K562 (cell line): ENCODE results near the gene XIRP2. TPM values are rescaled to one million over a fixed set of nuclear protein-coding genes. Genes with fewer than 3 reads are reported as not detected.

Experiments
- ATAC-seq: fragments of 200-7000 bp; cut with Tn5 transposase; 3 replicates; pipeline ENCODE4 v1.9.1; 2020; ENCODE audit warnings: moderate library complexity
- BruUV-seq: library from RNA; stranded (reverse); fragments of 400-500 nt; replicated peaks from 2 replicates; lab custom pipeline; 2021; lab: Mats Ljungman, UMichigan
- CTCF ChIA-PET: fragments of 300-600 bp; formaldehyde crosslinking; extraction: SDS; loops from one replicate; lab custom pipeline; 2021; ENCODE audit warnings: low intra/inter-chr PET ratio; lab: Yijun Ruan, JAX
- POLR2A ChIA-PET: fragments of 300-600, 350-650 bp; sonication (Branson Sonifier 250); formaldehyde crosslinking; extraction: SDS; loops from one replicate; lab custom pipeline; 2021; ENCODE audit warnings: antibody characterized with exemption, inconsistent platforms; lab: Yijun Ruan, JAX
- DNase-seq, 4 experiments: peaks; one replicate each; pipeline versions ENCODE4 v3.0.0 to v3.0.0-alpha.2; 2011 to 2018; ENCODE audit warnings: low spot score in 3 of 4, mixed read lengths in 3 of 4; ENCODE audit errors: extremely low read depth in 1 of 4
- FAIRE-seq: peaks from 2 replicates; lab custom pipeline; 2011; peaks lifted over from hg19 to GRCh38; lab: Jason Lieb, UNC
- H2AFZ ChIP-seq: 2 replicates; pipeline ENCODE4 v1.6.0; 2011; ENCODE audit warnings: low read depth, low read length, control low read depth, inconsistent platforms
- H3K27ac ChIP-seq: fragments of 200-600 bp; 3 replicates; pipeline ENCODE4 v1.8.0; 2011; ENCODE audit warnings: low read depth, mild to moderate bottlenecking, control low read depth, inconsistent platforms, low read length, moderate library complexity, mixed read lengths; ENCODE audit errors: extremely low read depth
- H3K27me3 ChIP-seq, 2 experiments: fragments of 300-600 bp in 1 of 2; 2 replicates in 1 of 2; 3 replicates in 1 of 2; pipeline versions ENCODE4 v1.6.0 to v1.8.0; 2011; ENCODE audit warnings: inconsistent platforms in 2 of 2, low read length in 2 of 2, mild to moderate bottlenecking in 1 of 2, mixed read lengths in 1 of 2, moderate library complexity in 1 of 2; ENCODE audit not compliant: control insufficient read depth in 2 of 2, insufficient read depth in 2 of 2
- H3K36me3 ChIP-seq: fragments of 300-600 bp; 3 replicates; pipeline ENCODE4 v1.8.0; 2011; ENCODE audit warnings: mild to moderate bottlenecking, low read length, inconsistent platforms; ENCODE audit not compliant: control insufficient read depth, insufficient read depth
- H3K4me1 ChIP-seq, 2 experiments: fragments of 200-600 bp in 1 of 2; replicated peaks in 1 of 2; 2 replicates in 1 of 2; 3 replicates in 1 of 2; pipeline versions ENCODE4 v1.5.1 to v1.8.0; 2011; ENCODE audit warnings: inconsistent platforms in 2 of 2, low read length in 2 of 2, mild to moderate bottlenecking in 1 of 2, mixed read lengths in 1 of 2, moderate library complexity in 1 of 2; ENCODE audit not compliant: control insufficient read depth in 2 of 2, insufficient read depth in 2 of 2
- H3K4me2 ChIP-seq: 2 replicates; pipeline ENCODE4 v1.6.1; 2011; ENCODE audit warnings: low read length, control low read depth, inconsistent platforms, mixed read lengths; ENCODE audit not compliant: insufficient read depth
- H3K4me3 ChIP-seq: fragments of 200-600 bp; sonication (generic), shearing (Covaris generic); 2 replicates; pipeline ENCODE4 v1.5.1; 2016; ENCODE audit warnings: control low read depth, inconsistent platforms
- H3K79me2 ChIP-seq: fragments of 200-600 bp; 3 replicates; pipeline ENCODE4 v1.8.0; 2011; ENCODE audit warnings: low read length, inconsistent platforms; ENCODE audit not compliant: control insufficient read depth, insufficient read depth
- H3K9ac ChIP-seq, 2 experiments: 2 replicates each; pipeline versions ENCODE4 v1.6.0 to v1.6.1; 2011; ENCODE audit warnings: low read depth in 2 of 2, low read length in 2 of 2, control low read depth in 1 of 2, inconsistent platforms in 1 of 2, mild to moderate bottlenecking in 1 of 2, mixed read lengths in 1 of 2; ENCODE audit not compliant: insufficient read depth in 1 of 2
- H3K9me1 ChIP-seq: one replicate; pipeline ENCODE4 v1.6.0; 2011; ENCODE audit warnings: inconsistent platforms, mild to moderate bottlenecking, low read length, moderate library complexity; ENCODE audit not compliant: control insufficient read depth, insufficient read depth
- H3K9me3 ChIP-seq: replicated peaks from 2 replicates; pipeline ENCODE4 v1.5.1; 2011; ENCODE audit warnings: low read depth, low read length, inconsistent platforms; ENCODE audit not compliant: control insufficient read depth, insufficient read depth
- H4K20me1 ChIP-seq: replicated peaks from 2 replicates; pipeline ENCODE4 v1.6.1; 2011; ENCODE audit warnings: low read length, inconsistent platforms, mixed read lengths; ENCODE audit not compliant: control insufficient read depth, insufficient read depth
- ZNF232 ChIP-seq: sonication (generic); formaldehyde crosslinking; IDR thresholded peaks from 2 replicates; pipeline ENCODE4 v1.8.0; 2022; ENCODE audit warnings: mild to moderate bottlenecking, missing genetic modification reagents
- ZNF239 ChIP-seq: fragments of 250-450 bp; sonication (Bioruptor Pico); IDR thresholded peaks from 2 replicates; pipeline ENCODE4 v1.4.0; 2020; ENCODE audit warnings: mild to moderate bottlenecking
- ZNF717 ChIP-seq: fragments of 250-450 bp; sonication (Bioruptor Pico); IDR thresholded peaks from 2 replicates; pipeline ENCODE4 v1.5.0; 2021
- in situ Hi-C: fragments of 300-500 bp; cut with MboI; formaldehyde crosslinking; loops from 4 replicates; pipeline ENCODE4 v1.15.0; 2018; ENCODE audit warnings: inconsistent platforms, mixed read lengths
- intact Hi-C: fragments of 100-400 bp; cut with micrococcal nuclease; formaldehyde crosslinking; loops from 2 replicates; pipeline ENCODE4 v1.14.2; 2022
- polyA plus RNA-seq, 8 experiments: library from polyadenylated mRNA; depleted of rRNA in 4 of 8; stranded (reverse) in 5 of 8; unstranded in 3 of 8; fragments of >200 nt; fragmentation: Nextera tagmentation in 2 of 8; fragmentation: Illumina TruSeq in 1 of 8; extraction: Ambion mirVana in 2 of 8; extraction: Trizol in 1 of 8; gene quantifications; 2 replicates each; pipeline versions ENCODE4 v1.2.1 to v1.2.3, GENCODE V29; 2011 to 2014; ENCODE audit warnings: inconsistent platforms in 1 of 8, missing spikeins in 1 of 8
- total RNA-seq, 7 experiments: library from RNA; depleted of rRNA in 6 of 7; stranded (reverse); fragments of >200 nt in 6 of 7; fragmentation: Illumina TruSeq in 2 of 7; extraction: Trizol in 2 of 7; gene quantifications; 2 replicates each; pipeline versions ENCODE4 v1.2.1 to v1.2.3, GENCODE V29; 2011 to 2021; ENCODE audit warnings: low replicate concordance in 1 of 7
- TF ChIP-seq, protein P1 (sequence below): sonication (generic); formaldehyde crosslinking; IDR thresholded peaks from 2 replicates; pipeline ENCODE4 v1.8.0; 2022; ENCODE audit warnings: missing genetic modification reagents, mild to moderate bottlenecking, borderline replicate concordance
- TF ChIP-seq, protein P2 (sequence below), 2 experiments: fragments of 450-650 bp; formaldehyde crosslinking in 1 of 2; IDR thresholded peaks; 2 replicates each; pipeline versions ENCODE4 v1.4.0 to v1.6.1; 2014 to 2020; ENCODE audit warnings: mild to moderate bottlenecking in 2 of 2, borderline replicate concordance in 1 of 2, low read depth in 1 of 2
- TF ChIP-seq, protein P3 (sequence below): fragments of 250-450 bp; sonication (Bioruptor Pico); IDR thresholded peaks from 2 replicates; pipeline ENCODE4 v1.4.0; 2020; ENCODE audit warnings: mild to moderate bottlenecking
- TF ChIP-seq, protein P4 (sequence below): IDR thresholded peaks from 3 replicates; pipeline ENCODE4 v1.6.1; 2011; ENCODE audit warnings: borderline replicate concordance, mild to moderate bottlenecking, moderate library complexity; ENCODE audit not compliant: insufficient read length; ENCODE audit errors: extremely low read depth

XIRP2 gene
- total and polyA plus RNA-seq, 9 of the 15 experiments (the other 6 are each of a cell fraction or from before 2014, with no cell fraction given): 0.04 to 0.10 (median 0.04) TPM; not detected in 2

DNA sequence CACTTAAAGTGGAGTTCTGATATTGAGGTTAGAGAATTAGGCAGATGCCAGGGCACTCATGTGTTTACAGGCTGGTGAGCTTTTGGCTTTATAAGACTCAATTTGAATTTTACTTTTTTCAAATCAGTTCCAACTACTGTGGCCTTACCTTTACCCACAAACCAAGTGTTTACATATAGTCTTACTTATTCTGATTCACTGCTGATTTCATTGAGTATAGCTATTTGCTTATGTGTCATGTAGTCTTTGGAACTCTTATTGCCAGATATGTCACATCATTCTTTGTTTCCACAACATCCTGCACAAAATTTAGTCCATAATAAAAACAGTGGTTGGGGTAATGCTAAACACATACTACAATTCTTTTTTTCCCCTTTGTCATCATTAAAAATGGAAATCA lies 96.5 kb downstream of the XIRP2 start:
- H3K4me1 ChIP-seq: no peaks in the 10 kb centered on the region
- H3K9me1 ChIP-seq: no peaks in the 10 kb centered on the region
- no peaks in the 10 kb centered on the region for H3K27me3 ChIP-seq
- CTCF ChIA-PET: no interaction called here
- H3K27ac ChIP-seq: no peak overlapping the region
- no peaks in the 10 kb centered on the region; the same call in 1 of the 2 replicates for H3K9me3 ChIP-seq
- intact Hi-C loops: no loop called here
- no peak for DNase-seq
- H3K79me2 ChIP-seq: no peaks in the 10 kb centered on the region
- no peak overlapping the region for H3K9ac ChIP-seq
- H3K4me2 ChIP-seq: no peak overlapping the region
- no peak for ATAC-seq
- no peak for FAIRE-seq
- H3K4me3 ChIP-seq: no peak overlapping the region
- H4K20me1 ChIP-seq: no peaks in the 10 kb centered on the region
- no peak overlapping the region for H2AFZ ChIP-seq
- in situ Hi-C loops: no loop called here
- BruUV-seq: no TSS peak
- no peaks in the 10 kb centered on the region for H3K36me3 ChIP-seq
- POLR2A ChIA-PET: no interaction called here
- TF ChIP-seq ZNF239 (CRISPR knock-in tag) (no peak), ZNF717 (CRISPR knock-in tag) (no peak), ZNF232 (CRISPR knock-in tag) (no peak)
- TF ChIP-seq, protein P1, sequence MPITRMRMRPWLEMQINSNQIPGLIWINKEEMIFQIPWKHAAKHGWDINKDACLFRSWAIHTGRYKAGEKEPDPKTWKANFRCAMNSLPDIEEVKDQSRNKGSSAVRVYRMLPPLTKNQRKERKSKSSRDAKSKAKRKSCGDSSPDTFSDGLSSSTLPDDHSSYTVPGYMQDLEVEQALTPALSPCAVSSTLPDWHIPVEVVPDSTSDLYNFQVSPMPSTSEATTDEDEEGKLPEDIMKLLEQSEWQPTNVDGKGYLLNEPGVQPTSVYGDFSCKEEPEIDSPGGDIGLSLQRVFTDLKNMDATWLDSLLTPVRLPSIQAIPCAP (CRISPR knock-in tag): no peak
- TF ChIP-seq, protein P2, sequence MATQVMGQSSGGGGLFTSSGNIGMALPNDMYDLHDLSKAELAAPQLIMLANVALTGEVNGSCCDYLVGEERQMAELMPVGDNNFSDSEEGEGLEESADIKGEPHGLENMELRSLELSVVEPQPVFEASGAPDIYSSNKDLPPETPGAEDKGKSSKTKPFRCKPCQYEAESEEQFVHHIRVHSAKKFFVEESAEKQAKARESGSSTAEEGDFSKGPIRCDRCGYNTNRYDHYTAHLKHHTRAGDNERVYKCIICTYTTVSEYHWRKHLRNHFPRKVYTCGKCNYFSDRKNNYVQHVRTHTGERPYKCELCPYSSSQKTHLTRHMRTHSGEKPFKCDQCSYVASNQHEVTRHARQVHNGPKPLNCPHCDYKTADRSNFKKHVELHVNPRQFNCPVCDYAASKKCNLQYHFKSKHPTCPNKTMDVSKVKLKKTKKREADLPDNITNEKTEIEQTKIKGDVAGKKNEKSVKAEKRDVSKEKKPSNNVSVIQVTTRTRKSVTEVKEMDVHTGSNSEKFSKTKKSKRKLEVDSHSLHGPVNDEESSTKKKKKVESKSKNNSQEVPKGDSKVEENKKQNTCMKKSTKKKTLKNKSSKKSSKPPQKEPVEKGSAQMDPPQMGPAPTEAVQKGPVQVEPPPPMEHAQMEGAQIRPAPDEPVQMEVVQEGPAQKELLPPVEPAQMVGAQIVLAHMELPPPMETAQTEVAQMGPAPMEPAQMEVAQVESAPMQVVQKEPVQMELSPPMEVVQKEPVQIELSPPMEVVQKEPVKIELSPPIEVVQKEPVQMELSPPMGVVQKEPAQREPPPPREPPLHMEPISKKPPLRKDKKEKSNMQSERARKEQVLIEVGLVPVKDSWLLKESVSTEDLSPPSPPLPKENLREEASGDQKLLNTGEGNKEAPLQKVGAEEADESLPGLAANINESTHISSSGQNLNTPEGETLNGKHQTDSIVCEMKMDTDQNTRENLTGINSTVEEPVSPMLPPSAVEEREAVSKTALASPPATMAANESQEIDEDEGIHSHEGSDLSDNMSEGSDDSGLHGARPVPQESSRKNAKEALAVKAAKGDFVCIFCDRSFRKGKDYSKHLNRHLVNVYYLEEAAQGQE (IDR thresholded peaks at IDR 0.05; ENCODE audit: borderline replicate concordance): no peak
- TF ChIP-seq, protein P2 (CRISPR knock-in tag; IDR thresholded peaks at IDR 0.05; ENCODE audit: low read depth): no peak
- TF ChIP-seq, protein P3, sequence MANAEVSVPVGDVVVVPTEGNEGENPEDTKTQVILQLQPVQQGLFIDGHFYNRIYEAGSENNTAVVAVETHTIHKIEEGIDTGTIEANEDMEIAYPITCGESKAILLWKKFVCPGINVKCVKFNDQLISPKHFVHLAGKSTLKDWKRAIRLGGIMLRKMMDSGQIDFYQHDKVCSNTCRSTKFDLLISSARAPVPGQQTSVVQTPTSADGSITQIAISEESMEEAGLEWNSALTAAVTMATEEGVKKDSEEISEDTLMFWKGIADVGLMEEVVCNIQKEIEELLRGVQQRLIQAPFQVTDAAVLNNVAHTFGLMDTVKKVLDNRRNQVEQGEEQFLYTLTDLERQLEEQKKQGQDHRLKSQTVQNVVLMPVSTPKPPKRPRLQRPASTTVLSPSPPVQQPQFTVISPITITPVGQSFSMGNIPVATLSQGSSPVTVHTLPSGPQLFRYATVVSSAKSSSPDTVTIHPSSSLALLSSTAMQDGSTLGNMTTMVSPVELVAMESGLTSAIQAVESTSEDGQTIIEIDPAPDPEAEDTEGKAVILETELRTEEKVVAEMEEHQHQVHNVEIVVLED (CRISPR knock-in tag): no peak
- TF ChIP-seq, protein P4, sequence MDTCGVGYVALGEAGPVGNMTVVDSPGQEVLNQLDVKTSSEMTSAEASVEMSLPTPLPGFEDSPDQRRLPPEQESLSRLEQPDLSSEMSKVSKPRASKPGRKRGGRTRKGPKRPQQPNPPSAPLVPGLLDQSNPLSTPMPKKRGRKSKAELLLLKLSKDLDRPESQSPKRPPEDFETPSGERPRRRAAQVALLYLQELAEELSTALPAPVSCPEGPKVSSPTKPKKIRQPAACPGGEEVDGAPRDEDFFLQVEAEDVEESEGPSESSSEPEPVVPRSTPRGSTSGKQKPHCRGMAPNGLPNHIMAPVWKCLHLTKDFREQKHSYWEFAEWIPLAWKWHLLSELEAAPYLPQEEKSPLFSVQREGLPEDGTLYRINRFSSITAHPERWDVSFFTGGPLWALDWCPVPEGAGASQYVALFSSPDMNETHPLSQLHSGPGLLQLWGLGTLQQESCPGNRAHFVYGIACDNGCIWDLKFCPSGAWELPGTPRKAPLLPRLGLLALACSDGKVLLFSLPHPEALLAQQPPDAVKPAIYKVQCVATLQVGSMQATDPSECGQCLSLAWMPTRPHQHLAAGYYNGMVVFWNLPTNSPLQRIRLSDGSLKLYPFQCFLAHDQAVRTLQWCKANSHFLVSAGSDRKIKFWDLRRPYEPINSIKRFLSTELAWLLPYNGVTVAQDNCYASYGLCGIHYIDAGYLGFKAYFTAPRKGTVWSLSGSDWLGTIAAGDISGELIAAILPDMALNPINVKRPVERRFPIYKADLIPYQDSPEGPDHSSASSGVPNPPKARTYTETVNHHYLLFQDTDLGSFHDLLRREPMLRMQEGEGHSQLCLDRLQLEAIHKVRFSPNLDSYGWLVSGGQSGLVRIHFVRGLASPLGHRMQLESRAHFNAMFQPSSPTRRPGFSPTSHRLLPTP: no peak
